Spleen (tissue), 11 donors: ENCODE measurements around the gene TMEM117. TPM values are rescaled to one million over a fixed set of nuclear protein-coding genes. Genes with fewer than 3 reads are reported as not detected.
A peak's percentile ranks its signal among the peaks of the same experiment; 100 is the strongest.

Experiments
- DNase-seq: peaks from one replicate; pipeline ENCODE4 v3.0.0-alpha.2; 2020
- H3K27ac ChIP-seq, 8 donors: fragments of 200-600 bp; sonication (generic) in 7 of 8; 1 replicate in 4 of 8; 2 replicates in 4 of 8; pipeline versions ENCODE4 v1.5.0 to v1.8.0; 2016 to 2021; ENCODE audit warnings: inconsistent platforms in 4 of 8, mild to moderate bottlenecking in 4 of 8, moderate library complexity in 1 of 8
- H3K27me3 ChIP-seq, 7 donors: fragments of 200-600 bp; sonication (generic) in 6 of 7; replicated peaks in 1 of 7; 1 replicate in 4 of 7; 2 replicates in 3 of 7; pipeline versions ENCODE4 v1.5.0 to v1.8.0; 2016 to 2021; ENCODE audit warnings: inconsistent platforms in 3 of 7, mild to moderate bottlenecking in 1 of 7
- H3K36me3 ChIP-seq, 6 donors: fragments of 200-600 bp; sonication (generic) in 5 of 6; 1 replicate in 4 of 6; 2 replicates in 2 of 6; pipeline versions ENCODE4 v1.5.0 to v1.8.0; 2016 to 2021; ENCODE audit warnings: inconsistent platforms in 2 of 6
- H3K4me1 ChIP-seq, 6 donors: fragments of 200-600 bp; sonication (generic) in 5 of 6; 1 replicate in 3 of 6; 2 replicates in 3 of 6; pipeline versions ENCODE4 v1.5.0 to v1.8.0; 2016 to 2021; ENCODE audit warnings: inconsistent platforms in 3 of 6
- H3K4me3 ChIP-seq, 8 donors: fragments of 200-600 bp; sonication (generic) in 7 of 8; 1 replicate in 4 of 8; 2 replicates in 4 of 8; pipeline versions ENCODE4 v1.5.0 to v1.8.0; 2016 to 2021; ENCODE audit warnings: inconsistent platforms in 4 of 8, mild to moderate bottlenecking in 4 of 8, moderate library complexity in 2 of 8
- H3K9me3 ChIP-seq, 8 donors: fragments of 200-600 bp; sonication (generic) in 7 of 8; 1 replicate in 4 of 8; 2 replicates in 4 of 8; pipeline versions ENCODE4 v1.5.0 to v1.8.0; 2016 to 2021; ENCODE audit warnings: inconsistent platforms in 4 of 8
- CTCF ChIP-seq, 11 experiments: fragments of 200-600 bp in 7 of 11; fragments of 450-650 bp in 4 of 11; sonication (generic) in 4 of 11; IDR thresholded peaks in 8 of 11; conservative IDR thresholded peaks in 3 of 11; 1 replicate in 7 of 11; 2 replicates in 4 of 11; pipeline versions ENCODE4 v1.4.0 to v1.8.0; 2016 to 2021; ENCODE audit warnings: antibody characterized with exemption in 11 of 11, inconsistent platforms in 4 of 11, mild to moderate bottlenecking in 1 of 11
- POLR2A ChIP-seq, 3 donors: fragments of 450-650 bp; IDR thresholded peaks; one replicate each; pipeline ENCODE4 v1.5.1; 2017; ENCODE audit warnings: antibody characterized with exemption in 3 of 3, mild to moderate bottlenecking in 1 of 3
- POLR2AphosphoS5 ChIP-seq, 3 donors: sonication (generic); formaldehyde crosslinking; IDR thresholded peaks; one replicate each; pipeline ENCODE4 v1.5.1; 2017; ENCODE audit warnings: antibody characterized with exemption in 3 of 3
- WGBS, 5 donors: extraction: QIAGEN DNeasy Blood & Tissue Kit in 3 of 5; methylation state at CpG; one replicate each; pipeline versions ENCODE4 v1.1.5 to v1.1.7; 2013 to 2018; 5-methylcytosine and 5-hydroxymethylcytosine counted together
- intact Hi-C: fragments of 100-400 bp; cut with DNase I; formaldehyde crosslinking; loops from one replicate; pipeline ENCODE4 v1.15.0; 2023; ENCODE audit warnings: low total_unique reads
- polyA plus RNA-seq, 3 donors: library from polyadenylated mRNA; stranded (reverse); fragments of 200-250 nt; gene quantifications; one replicate each; pipeline ENCODE4 v1.2.1, GENCODE V29; 2013
- total RNA-seq, 7 donors: library from RNA; depleted of rRNA in 3 of 7; stranded (reverse); fragments of >200 nt in 3 of 7; fragmentation: NEBNext Ultra II Directional in 4 of 7; extraction: Animal tissue kit (Norgen Biotek cat#: 25700) in 4 of 7; gene quantifications; one replicate each; pipeline versions ENCODE4 v1.1.0 to v1.2.1, GENCODE V29; 2016 to 2021
- donor health status: healthy with polysubstance abuse.
- donor health status: DM: no; HTN: no; CAD: no; lungs with moderate emphysema.
- donor health status: DM: no; HTN: no; CAD: no.
- donor health status: Bipolar disorder and iron deficiency.
- donor health status: healthy.
- donor health status: DM: no; HTN: no; CAD: no.
- donor health status: DM: yes; HTN: yes; CAD: no.

Gene TMEM117
- total and polyA plus RNA-seq, 10 donors: 1.7 to 24.5 (median 5.0) TPM

- H3K4me1 ChIP-seq: peaks cover 0 to under 1% (median 0%) of the 10 kb centered on the region in 6 donors
- DNase-seq: no peak
- H3K9me3 ChIP-seq: no peaks in the 10 kb centered on the region
- no peaks in the 10 kb centered on the region for H3K36me3 ChIP-seq
- no peak overlapping the region for H3K27ac ChIP-seq
- H3K27me3 ChIP-seq: peaks cover 0 to 26% (median 3%) of the 10 kb centered on the region in 7 donors
- no peak overlapping the region for H3K4me3 ChIP-seq
- 86 to 98% (median 96%) methylated on average over 3 to 4 of the region's 4 CpGs for WGBS, 5 donors
- intact Hi-C loops: no loop called here
- no peak for TF ChIP-seq POLR2AphosphoS5 (IDR thresholded peaks at IDR 0.05)
Measured at GRCh38 chr12:43812926-43813325, 23.0 kb upstream of the TMEM117 start.

GRCh38 chr12:43815416-43815815, 20.5 kb upstream of the TMEM117 start:
- no peaks in the 10 kb centered on the region for H3K9me3 ChIP-seq
- no peak for TF ChIP-seq CTCF (IDR thresholded peaks at IDR 0.05 in 8 of 11, conservative IDR thresholded peaks at IDR 0.05 in 3 of 11)
- no peak for TF ChIP-seq POLR2A (IDR thresholded peaks at IDR 0.05)
- TF ChIP-seq POLR2AphosphoS5 (IDR thresholded peaks at IDR 0.05): no peak
- intact Hi-C loops: no loop called here
- no peaks in the 10 kb centered on the region for H3K36me3 ChIP-seq
- H3K27ac ChIP-seq: no peak overlapping the region
- peaks cover 0 to 47% (median 3%) of the 10 kb centered on the region in 7 donors for H3K27me3 ChIP-seq
- H3K4me1 ChIP-seq: no peaks in the 10 kb centered on the region
- H3K4me3 ChIP-seq: no peak overlapping the region
- 81 to 93% (median 83%) methylated on average over 3 of the region's 3 CpGs for WGBS, 5 donors
- DNase-seq: no peak

- H3K36me3 ChIP-seq: no peaks in the 10 kb centered on the region
- no peak for TF ChIP-seq POLR2AphosphoS5 (IDR thresholded peaks at IDR 0.05)
- no peak for TF ChIP-seq CTCF (IDR thresholded peaks at IDR 0.05 in 8 of 11, conservative IDR thresholded peaks at IDR 0.05 in 3 of 11)
- no peak for TF ChIP-seq POLR2A (IDR thresholded peaks at IDR 0.05)
- no peaks in the 10 kb centered on the region for H3K9me3 ChIP-seq
- no peaks in the 10 kb centered on the region for H3K4me1 ChIP-seq
- intact Hi-C loops: no loop called here
- no peak for DNase-seq
- H3K27me3 ChIP-seq: peaks cover 0 to 53% (median 3%) of the 10 kb centered on the region in 7 donors
- H3K27ac ChIP-seq: no peak overlapping the region
- WGBS, 5 donors: 67 to 81% (median 71%) methylated on average over 3 of the region's 3 CpGs
- no peak overlapping the region for H3K4me3 ChIP-seq
Measured at GRCh38 chr12:43816168-43816567, 19.7 kb upstream of the TMEM117 start.

DNA sequence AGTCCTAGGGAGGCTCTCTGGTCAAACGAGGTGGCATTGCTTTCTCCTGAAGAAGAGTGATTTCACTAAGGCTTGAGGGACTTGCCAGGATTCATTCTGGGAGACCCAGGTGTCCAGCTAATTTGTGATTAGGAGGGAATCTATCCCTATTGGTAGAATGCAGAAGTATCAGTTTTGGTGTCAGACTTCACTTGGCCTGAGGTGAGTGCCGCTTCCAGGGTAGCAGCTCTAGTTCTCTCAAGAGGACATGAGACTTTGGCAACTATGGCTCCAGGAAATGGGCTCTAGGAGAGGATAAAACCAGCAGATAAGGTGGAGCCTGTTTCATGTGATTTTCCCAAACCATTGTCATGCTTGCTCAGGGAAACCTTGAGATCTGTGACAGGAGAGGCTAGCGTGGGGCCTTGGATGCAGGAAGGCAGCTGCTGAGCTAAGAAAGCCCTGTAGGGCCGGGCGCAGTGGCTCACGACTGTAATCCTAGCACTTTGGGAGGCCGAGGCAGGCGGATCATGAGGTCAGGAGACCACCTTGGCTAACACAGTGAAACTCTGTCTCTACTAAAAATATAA, 11.6 kb upstream of the TMEM117 start:
- Histone ChIP-seq H3K4me1 (peaks cover 0 to 5% (median 0%) of the 10 kb centered on the region in 6 donors), H3K9me3 (no peaks in the 10 kb centered on the region), H3K27ac (peak overlapping the region in 7 of 8 donors; percentile 15 to 66 (median 44)), H3K27me3 (peaks cover 0 to 38% (median 4%) of the 10 kb centered on the region in 7 donors), H3K4me3 (no peak overlapping the region), H3K36me3 (no peaks in the 10 kb centered on the region)
- DNase-seq: peak; percentile 76
- intact Hi-C loops: no loop called here
- WGBS, 5 donors: 76 to 90% (median 82%) methylated on average over 8 of the region's 8 CpGs
- peak in 1 of 11 experiments; percentile 13 for TF ChIP-seq CTCF (IDR thresholded peaks at IDR 0.05 in 8 of 11, conservative IDR thresholded peaks at IDR 0.05 in 3 of 11)
- no peak for TF ChIP-seq POLR2A (IDR thresholded peaks at IDR 0.05)
- TF ChIP-seq POLR2AphosphoS5 (IDR thresholded peaks at IDR 0.05): peak in 2 of 3 donors; percentile 57
